ENCODE results near the gene SNX5. TPM values are rescaled to one million over a fixed set of nuclear protein-coding genes. Genes with fewer than 3 reads are reported as not detected.

The SNX5 gene
- total and polyA plus RNA-seq, 2 of the 13 experiments (the other 11 are each of a cell fraction or from before 2014, with no cell fraction given): 664 to 1,040 TPM

DNA sequence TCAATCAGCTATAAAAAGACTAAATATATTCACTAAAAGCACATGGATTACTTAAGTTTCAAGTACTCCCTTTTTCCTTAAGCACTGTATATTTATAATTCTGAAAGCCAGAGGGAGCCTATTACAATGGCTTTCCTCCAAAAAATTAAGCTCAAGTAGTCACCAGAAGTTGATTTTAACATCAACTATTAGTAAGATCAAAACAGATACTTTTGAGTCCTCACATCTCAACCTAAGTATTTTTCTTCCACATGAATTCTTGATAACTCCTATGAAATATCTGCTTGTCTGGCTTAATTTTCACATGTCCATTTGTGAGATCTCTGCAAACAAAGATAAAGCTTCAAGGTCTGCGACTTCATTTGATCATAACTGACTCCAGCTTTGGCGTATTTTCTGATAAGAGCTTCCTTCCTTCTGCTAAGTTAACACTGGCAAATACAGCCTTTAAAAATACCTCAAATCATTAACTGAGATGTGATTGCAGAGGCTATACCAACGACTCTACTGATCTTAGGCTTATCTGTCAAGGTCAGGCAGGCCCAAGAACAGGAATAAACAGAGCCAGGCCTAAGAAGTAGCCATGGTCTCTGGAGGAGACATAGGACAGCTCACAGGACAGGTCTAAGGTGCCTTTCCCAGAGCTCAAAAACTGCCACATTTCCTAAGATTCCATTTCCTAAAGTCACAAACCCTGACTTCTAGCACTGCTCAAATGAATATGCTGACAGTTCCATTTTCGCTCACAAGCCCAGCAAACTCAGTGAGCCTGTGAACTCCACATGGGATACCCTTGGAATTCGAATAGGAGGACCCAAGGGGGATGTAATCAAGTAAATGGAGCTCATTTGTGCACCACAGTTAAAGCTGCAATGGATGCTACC lies 10.0 kb downstream of the SNX5 start (continued):
- TF ChIP-seq, protein P1, sequence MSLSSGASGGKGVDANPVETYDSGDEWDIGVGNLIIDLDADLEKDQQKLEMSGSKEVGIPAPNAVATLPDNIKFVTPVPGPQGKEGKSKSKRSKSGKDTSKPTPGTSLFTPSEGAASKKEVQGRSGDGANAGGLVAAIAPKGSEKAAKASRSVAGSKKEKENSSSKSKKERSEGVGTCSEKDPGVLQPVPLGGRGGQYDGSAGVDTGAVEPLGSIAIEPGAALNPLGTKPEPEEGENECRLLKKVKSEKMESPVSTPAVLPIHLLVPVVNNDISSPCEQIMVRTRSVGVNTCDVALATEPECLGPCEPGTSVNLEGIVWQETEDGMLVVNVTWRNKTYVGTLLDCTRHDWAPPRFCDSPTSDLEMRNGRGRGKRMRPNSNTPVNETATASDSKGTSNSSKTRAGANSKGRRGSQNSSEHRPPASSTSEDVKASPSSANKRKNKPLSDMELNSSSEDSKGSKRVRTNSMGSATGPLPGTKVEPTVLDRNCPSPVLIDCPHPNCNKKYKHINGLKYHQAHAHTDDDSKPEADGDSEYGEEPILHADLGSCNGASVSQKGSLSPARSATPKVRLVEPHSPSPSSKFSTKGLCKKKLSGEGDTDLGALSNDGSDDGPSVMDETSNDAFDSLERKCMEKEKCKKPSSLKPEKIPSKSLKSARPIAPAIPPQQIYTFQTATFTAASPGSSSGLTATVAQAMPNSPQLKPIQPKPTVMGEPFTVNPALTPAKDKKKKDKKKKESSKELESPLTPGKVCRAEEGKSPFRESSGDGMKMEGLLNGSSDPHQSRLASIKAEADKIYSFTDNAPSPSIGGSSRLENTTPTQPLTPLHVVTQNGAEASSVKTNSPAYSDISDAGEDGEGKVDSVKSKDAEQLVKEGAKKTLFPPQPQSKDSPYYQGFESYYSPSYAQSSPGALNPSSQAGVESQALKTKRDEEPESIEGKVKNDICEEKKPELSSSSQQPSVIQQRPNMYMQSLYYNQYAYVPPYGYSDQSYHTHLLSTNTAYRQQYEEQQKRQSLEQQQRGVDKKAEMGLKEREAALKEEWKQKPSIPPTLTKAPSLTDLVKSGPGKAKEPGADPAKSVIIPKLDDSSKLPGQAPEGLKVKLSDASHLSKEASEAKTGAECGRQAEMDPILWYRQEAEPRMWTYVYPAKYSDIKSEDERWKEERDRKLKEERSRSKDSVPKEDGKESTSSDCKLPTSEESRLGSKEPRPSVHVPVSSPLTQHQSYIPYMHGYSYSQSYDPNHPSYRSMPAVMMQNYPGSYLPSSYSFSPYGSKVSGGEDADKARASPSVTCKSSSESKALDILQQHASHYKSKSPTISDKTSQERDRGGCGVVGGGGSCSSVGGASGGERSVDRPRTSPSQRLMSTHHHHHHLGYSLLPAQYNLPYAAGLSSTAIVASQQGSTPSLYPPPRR (CRISPR knock-in tag; IDR thresholded peaks at IDR 0.05; ENCODE audit: borderline replicate concordance): peak; percentile 78
- TF ChIP-seq HMG20B (CRISPR knock-in tag; conservative IDR thresholded peaks at IDR 0.05) (peak; percentile 53; the same call in 1 of the 2 replicates), IRX3 (CRISPR knock-in tag; IDR thresholded peaks at IDR 0.05; ENCODE audit: borderline replicate concordance, low read depth) (peak; percentile 60; the same call in 1 of the 2 replicates), ZNF747 (CRISPR knock-in tag; IDR thresholded peaks at IDR 0.05; ENCODE audit: borderline replicate concordance) (0 out of 2 replicates have a peak, but pooled peaks have one; percentile 56)
- TF ChIP-seq, protein P2, sequence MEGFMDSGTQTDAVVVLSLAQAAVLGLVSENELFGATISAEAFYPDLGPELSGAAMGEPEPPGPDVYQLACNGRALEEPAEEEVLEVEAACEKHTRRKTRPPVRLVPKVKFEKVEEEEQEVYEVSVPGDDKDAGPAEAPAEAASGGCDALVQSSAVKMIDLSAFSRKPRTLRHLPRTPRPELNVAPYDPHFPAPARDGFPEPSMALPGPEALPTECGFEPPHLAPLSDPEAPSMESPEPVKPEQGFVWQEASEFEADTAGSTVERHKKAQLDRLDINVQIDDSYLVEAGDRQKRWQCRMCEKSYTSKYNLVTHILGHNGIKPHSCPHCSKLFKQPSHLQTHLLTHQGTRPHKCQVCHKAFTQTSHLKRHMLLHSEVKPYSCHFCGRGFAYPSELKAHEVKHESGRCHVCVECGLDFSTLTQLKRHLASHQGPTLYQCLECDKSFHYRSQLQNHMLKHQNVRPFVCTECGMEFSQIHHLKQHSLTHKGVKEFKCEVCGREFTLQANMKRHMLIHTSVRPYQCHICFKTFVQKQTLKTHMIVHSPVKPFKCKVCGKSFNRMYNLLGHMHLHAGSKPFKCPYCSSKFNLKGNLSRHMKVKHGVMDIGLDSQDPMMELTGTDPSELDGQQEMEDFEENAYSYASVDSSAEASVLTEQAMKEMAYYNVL (CRISPR knock-in tag; IDR thresholded peaks at IDR 0.05; ENCODE audit: borderline replicate concordance): 0 out of 2 replicates have a peak, but pooled peaks have one; percentile 68
